Measurements from ENCODE around the gene LRRC73. TPM values are rescaled to one million over a fixed set of nuclear protein-coding genes. Genes with fewer than 3 reads are reported as not detected.

The LRRC73 gene
- total and polyA plus RNA-seq, 9 of the 15 experiments (the other 6 are each of a cell fraction or from before 2014, with no cell fraction given), result 0.07 to 0.55 (median 0.16) TPM; not detected in 3

- peaks cover 0 to 6% of the 10 kb centered on the region in 2 experiments; a peak in 2 of 5 replicates for H3K27me3 ChIP-seq (ENCODE audit: control insufficient read depth in 2 of 2, insufficient read depth in 2 of 2, low read length in 2 of 2)
- H2AFZ ChIP-seq (ENCODE audit: low read depth, low read length), result no peak overlapping the region
- H3K79me2 ChIP-seq (ENCODE audit: control insufficient read depth, insufficient read depth, low read length), result no peaks in the 10 kb centered on the region
- DNase-seq (ENCODE audit: extremely low read depth in 1 of 4, low spot score in 3 of 4) (no peak), ATAC-seq (no peak), FAIRE-seq (no peak)
- ChIA-PET CTCF (ENCODE audit: low intra/inter-chr PET ratio) (interaction anchor here (1.2 to 1.7 kb wide), 2 partner anchors 49 to 240 kb away, joined by 3 to 6 read pairs; partner anchors contain the start of gene DLK2), POLR2A (interaction anchor here (1.5 to 6.2 kb wide), 2 partner anchors 12 to 242 kb away, joined by 7 to 54 read pairs; no protein-coding TSS in a partner anchor)
- H3K9me3 ChIP-seq (replicated peaks; ENCODE audit: control insufficient read depth, insufficient read depth, low read depth, low read length), result no peaks in the 10 kb centered on the region
- H3K4me2 ChIP-seq (ENCODE audit: insufficient read depth, low read length), result no peak overlapping the region
- in situ Hi-C loops (cut with MboI), result no loop called here
- no peaks in the 10 kb centered on the region for H3K9me1 ChIP-seq (ENCODE audit: control insufficient read depth, insufficient read depth, low read length)
- no peak overlapping the region for H3K27ac ChIP-seq (ENCODE audit: extremely low read depth, low read depth, low read length)
- BruUV-seq (replicated peaks), result no TSS peak
- no peak overlapping the region for H3K9ac ChIP-seq (ENCODE audit: insufficient read depth in 1 of 2, low read depth in 2 of 2, low read length in 2 of 2)
- WGBS (ENCODE audit: insufficient coverage, low coverage, missing lambda C conversion rate), result 92% methylated on average over 20 of the region's 26 CpGs
- peaks cover 55% of the 10 kb centered on the region; the same call in 2 of the 3 replicates for H3K36me3 ChIP-seq (ENCODE audit: control insufficient read depth, insufficient read depth, low read length)
- peaks cover 10 to 35% of the 10 kb centered on the region in 2 experiments; a peak in 4 of 5 replicates for H3K4me1 ChIP-seq (replicated peaks in 1 of 2; ENCODE audit: control insufficient read depth in 2 of 2, insufficient read depth in 2 of 2, low read length in 2 of 2)
- intact Hi-C loops (cut with micrococcal nuclease), result no loop called here
- H3K4me3 ChIP-seq, result no peak overlapping the region
- TF ChIP-seq POLR2G (IDR thresholded peaks at IDR 0.05; ENCODE audit: low read depth, low read length) (0 out of 2 replicates have a peak, but pooled peaks have one; percentile 17), ZSCAN32 (CRISPR knock-in tag; IDR thresholded peaks at IDR 0.05) (no peak), CBFB (CRISPR knock-in tag; IDR thresholded peaks at IDR 0.05) (no peak), SMC3 (conservative IDR thresholded peaks at IDR 0.05; ENCODE audit: insufficient read depth, low read depth, low read length) (no peak)
- peaks cover 12% of the 10 kb centered on the region; the same call in 1 of the 2 replicates for H4K20me1 ChIP-seq (replicated peaks; ENCODE audit: control insufficient read depth, insufficient read depth, low read length)
These were observed 5.2 kb downstream of the LRRC73 start for GRCh38 chr6:43504756-43505593.

All from K562 (cell line).